GM18858 (cell line): ENCODE results near the gene PPP1R13B.
A peak's percentile ranks its signal among the peaks of the same experiment; 100 is the strongest.

ENCODE experiments used
- ATAC-seq: cut with Tn5 transposase; IDR thresholded peaks from one replicate; pipeline ENCODE4 v1.9.1; 2021; ENCODE audit not compliant: unreplicated experiment

PPP1R13B gene

DNA sequence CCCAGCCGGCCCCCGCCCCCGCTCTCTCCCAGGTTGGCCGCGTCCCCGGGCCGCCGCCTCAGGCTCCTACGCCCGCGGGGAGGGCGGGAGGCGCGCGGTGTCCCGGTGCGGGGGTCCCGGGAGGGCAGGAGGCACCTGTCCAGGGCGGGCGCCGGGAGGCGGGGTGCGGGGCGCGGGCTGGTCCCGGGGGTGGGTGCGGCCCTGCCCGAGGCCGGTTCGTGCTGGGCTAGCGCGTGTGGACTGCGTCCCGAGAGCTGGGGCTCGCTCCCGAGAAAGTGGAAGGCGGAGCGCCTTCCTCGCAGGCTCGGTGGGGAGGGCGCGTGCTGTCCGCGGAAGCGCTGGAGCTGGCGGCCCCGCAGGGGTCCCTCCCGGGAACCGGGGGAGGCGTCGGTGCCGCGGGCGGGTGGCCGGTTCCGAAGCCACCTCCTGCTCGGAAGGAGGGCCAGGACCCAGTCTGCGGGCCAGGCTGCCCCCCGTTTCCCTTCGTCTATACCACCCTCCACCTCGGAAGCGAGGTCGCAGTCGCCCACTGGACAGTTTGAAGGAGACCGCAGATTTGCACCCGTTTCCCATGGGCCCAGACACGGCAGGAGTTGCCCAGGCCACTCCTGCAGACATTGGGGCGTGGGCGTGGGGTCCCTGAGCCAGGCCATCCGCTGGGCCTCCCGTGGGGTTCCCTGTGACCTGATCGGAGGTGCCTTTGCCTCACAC, 131.1 kb downstream of the PPP1R13B start:
- ATAC-seq = no peak

- ATAC-seq = peak; percentile 94
Observed at GRCh38 chr14:103715052-103716000, 132.0 kb downstream of the PPP1R13B start, which contains the start of the genes XRCC3 and ZFYVE21. XRCC3 (minus strand) TSS chr14:103715451; CDS start chr14:103711087, 4,364 bp downstream. ZFYVE21 (plus strand) TSS chr14:103715810; CDS start chr14:103715842, 32 bp downstream.

GRCh38 chr14:103714063-103714724, 133.2 kb downstream of the PPP1R13B start:
- ATAC-seq = no peak

- ATAC-seq = no peak
Observed at GRCh38 chr14:103713304-103714062, 133.9 kb downstream of the PPP1R13B start.

GRCh38 chr14:103712633-103713247, 134.6 kb downstream of the PPP1R13B start:
- no peak for ATAC-seq

DNA sequence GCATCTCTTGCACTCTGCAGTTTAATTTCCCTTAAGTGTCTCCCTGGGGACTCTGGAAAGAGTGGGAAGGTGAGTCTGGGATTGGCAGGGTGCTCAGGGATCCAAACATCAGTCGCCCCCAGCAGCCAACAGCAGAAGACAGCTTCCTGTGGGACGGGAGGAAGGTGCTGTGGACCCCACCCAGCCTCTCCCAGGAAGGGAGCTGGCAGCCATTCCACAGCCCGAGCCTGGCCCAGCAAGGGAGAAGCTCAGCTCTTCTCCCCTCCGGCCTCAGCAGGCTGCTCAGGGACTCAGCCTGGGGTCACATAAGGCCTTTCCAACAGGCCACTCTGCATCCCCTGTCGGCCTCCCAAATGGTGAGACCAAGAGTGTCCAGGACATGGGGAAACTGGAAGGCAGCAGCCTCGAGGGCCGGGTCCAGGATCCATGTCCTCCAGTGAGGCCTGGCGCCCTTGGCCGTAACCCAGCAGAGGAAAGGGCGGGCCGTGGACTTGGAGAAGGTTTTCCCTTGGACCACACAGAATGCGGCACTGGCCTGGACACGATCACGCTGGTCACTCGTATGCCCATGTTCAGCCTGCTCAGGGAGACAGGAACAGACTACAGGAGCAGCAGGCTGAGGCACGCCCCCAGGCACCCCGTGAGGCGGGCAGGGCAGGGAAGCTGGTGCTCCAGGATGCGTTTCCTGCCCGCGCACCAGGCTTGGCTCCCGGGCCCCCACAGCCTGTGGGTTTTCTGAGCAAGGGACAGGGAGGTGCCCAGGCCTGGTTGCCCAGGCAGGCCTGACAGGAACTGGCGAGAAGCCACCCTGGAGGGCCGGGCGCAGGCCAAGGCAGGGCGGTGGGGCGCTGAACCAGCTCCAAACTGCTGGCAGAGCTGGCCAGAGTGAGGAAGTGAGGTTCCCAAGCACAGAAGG, 135.6 kb downstream of the PPP1R13B start:
- no peak for ATAC-seq

- no peak for ATAC-seq
Observed at GRCh38 chr14:103710771-103711377, 136.5 kb downstream of the PPP1R13B start.

DNA sequence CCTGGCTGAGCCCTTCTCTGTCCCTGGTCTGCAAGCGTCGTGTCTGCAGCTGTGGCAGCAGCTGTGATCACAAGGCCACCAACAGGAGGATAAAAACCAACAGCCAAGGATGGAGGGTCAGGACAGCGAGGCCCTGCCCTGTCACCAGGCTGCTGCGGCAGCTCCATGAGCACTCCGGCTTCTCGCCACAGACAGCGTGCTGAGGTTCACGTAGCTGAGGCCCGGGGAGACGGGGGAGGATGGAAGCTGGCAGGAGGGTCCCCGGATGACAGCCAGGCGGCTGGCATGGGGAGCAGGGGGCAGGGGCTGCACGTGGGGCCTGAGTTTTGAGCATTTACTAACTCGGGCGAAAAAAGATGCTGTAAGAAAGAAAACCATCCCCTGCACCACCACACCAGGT, 137.6 kb downstream of the PPP1R13B start:
- no peak for ATAC-seq

DNA sequence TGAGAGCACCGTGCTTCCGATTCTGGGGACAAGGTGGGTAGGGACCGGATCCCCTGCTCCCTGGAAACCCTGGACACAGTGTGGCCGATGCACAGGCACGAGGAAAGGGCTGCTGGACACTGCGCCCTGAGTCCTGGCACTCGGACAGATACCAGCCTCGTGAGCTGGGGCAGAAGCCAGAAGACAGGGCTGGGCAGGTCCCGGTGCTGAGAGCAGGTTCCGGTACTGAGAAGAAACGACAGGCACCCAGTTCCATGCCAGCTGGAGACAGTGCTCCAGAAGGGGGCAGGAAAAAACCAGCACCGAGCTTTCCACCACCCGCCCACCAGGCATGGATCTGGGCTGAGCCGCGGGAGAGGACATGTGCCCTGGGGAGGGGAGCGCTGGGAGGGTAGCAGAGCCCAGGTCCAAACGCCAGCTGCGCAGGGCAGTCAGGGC, 138.6 kb downstream of the PPP1R13B start:
- no peak for ATAC-seq

- ATAC-seq = no peak
Observed at GRCh38 chr14:103707329-103708263, 139.8 kb downstream of the PPP1R13B start.

GRCh38 chr14:103706551-103707328, 140.6 kb downstream of the PPP1R13B start:
- no peak for ATAC-seq

DNA sequence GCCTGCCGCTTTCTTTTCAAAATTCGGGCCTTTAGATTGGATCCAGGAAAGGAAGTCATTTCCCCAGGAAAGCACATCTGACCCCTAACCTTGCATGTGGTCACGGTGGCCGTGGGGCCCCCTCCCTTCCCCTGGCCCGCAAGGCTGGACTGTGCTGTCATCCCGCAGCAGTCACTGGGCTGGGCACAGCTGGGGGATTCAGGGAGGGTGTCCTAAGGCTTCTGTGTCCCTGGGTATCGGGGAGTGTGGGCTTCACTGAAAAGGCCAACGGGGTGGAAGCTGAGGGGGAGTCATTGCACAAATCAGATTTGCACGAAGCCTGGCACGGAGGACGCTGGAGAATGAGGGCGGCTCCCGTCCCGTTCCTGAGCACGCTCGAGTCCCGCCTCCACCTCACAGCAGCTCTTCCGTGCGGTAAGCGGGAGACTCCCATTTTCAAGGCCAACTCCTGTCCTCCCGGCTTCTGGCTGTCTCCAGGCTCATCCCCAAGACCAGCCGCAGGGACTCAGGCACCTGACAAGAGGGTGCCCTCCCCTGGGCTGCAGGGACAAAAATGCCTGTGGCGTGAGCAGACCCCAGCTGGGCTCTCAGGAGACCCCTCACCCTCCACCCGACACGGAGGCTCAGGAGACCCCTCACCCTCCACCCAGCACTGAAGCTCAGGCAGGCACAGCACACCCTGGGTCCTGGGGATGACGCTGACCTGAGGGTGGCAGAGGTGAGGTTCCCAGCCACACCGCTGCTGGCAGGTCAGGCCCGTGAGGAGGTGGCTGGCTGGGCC, 141.7 kb downstream of the PPP1R13B start:
- no peak for ATAC-seq

GRCh38 chr14:103705118-103705503, 142.3 kb downstream of the PPP1R13B start:
- no peak for ATAC-seq

GRCh38 chr14:103704708-103705107, 142.7 kb downstream of the PPP1R13B start:
- ATAC-seq = no peak

DNA sequence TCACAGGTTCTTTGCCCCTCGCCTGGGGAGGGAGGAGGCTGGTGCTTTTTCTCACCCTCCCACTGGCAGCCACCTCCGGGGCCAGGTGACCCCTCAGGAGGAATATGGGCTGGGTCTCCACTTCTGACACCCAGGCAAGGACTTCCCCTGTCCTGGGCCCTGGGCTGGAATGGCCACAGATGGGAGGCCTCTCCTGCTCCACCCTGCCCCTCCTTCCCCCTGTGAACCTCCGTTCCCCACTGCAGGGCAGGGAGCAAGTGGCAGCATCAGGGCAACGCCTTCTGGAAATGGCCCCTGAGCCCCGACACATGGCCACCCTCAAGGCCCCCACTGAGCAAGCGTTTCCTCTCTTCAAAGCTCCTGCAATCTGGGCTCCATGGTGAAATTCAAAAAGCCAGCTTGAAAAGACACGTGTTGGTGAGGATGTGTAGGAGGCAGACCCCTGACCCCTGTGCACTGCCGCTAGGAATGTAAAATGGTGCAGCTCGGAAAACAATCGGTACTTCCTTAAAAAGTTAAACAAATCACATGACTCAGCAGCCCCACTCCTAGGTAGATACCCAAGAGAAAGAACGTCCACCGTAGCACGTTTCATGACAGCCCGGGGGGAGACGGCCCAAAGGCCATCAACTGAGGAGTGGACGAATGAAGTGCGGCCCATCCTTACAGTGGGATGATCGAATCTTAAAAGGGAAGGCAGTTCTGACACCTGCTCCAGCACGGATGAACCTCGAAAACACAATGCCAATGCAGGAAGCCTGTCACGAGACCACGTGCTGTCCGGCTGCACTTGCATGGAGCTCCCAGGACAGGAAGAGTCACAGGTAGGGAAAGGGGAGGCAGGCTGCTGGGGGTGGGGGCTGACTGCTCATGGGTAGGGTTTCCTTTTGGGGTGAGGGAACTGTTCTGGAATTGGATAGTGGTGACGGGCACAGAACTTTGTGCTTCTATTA, 143.7 kb downstream of the PPP1R13B start:
- no peak for ATAC-seq
